PFSK-1 (cell line): Measurements from ENCODE around the gene TAOK2.

Source experiments
- FOXP2 ChIP-seq: optimal IDR thresholded peaks from 2 replicates; pipeline ENCODE3; 2011; ENCODE audit warnings: borderline replicate concordance, control low read depth, inconsistent platforms; ENCODE audit not compliant: insufficient read depth; ENCODE audit errors: extremely low read length, extremely low read depth
- POLR2AphosphoS5 ChIP-seq: IDR thresholded peaks from 2 replicates; pipeline ENCODE4 v1.6.1; 2012; ENCODE audit warnings: low read depth, mild to moderate bottlenecking, control low read depth, low read length, moderate library complexity
- SIN3A ChIP-seq: IDR thresholded peaks from 2 replicates; pipeline ENCODE4 v1.6.1; 2012; ENCODE audit warnings: mild to moderate bottlenecking, low read length, moderate library complexity, borderline replicate concordance; ENCODE audit not compliant: insufficient read depth
- TAF1 ChIP-seq: IDR thresholded peaks from 2 replicates; pipeline ENCODE4 v1.6.1; 2012; ENCODE audit warnings: low read length, control low read depth, borderline replicate concordance; ENCODE audit not compliant: insufficient read depth
- TF ChIP-seq, protein P1 (sequence below), 2 experiments: IDR thresholded peaks; 2 replicates each; pipeline versions ENCODE4 v1.6.1 to v1.8.0; 2011 to 2012; ENCODE audit warnings: low read depth in 2 of 2, low read length in 2 of 2, control low read depth in 1 of 2, inconsistent platforms in 1 of 2, mild to moderate bottlenecking in 1 of 2, moderate library complexity in 1 of 2; ENCODE audit not compliant: insufficient read depth in 1 of 2

The TAOK2 gene

DNA sequence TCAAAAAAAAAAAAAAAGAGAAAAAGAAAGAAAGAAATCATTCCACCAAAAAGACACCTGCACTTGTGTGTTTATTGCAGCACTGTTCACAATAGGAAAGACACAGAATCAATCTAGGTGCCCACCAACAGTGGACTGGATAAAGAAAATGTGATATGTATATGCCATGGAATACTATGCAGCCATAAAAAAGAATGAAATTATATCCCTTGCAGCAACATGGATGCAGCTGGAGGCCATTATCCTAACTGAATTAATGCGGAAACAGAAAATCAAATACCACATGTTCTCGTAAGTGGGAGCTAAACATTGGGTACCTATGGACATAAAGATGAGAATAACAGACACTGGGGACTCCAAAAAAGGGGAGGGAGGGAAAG is 43.6 kb downstream of the TAOK2 start:
- no peak for TF ChIP-seq SIN3A
- TF ChIP-seq, protein P1, sequence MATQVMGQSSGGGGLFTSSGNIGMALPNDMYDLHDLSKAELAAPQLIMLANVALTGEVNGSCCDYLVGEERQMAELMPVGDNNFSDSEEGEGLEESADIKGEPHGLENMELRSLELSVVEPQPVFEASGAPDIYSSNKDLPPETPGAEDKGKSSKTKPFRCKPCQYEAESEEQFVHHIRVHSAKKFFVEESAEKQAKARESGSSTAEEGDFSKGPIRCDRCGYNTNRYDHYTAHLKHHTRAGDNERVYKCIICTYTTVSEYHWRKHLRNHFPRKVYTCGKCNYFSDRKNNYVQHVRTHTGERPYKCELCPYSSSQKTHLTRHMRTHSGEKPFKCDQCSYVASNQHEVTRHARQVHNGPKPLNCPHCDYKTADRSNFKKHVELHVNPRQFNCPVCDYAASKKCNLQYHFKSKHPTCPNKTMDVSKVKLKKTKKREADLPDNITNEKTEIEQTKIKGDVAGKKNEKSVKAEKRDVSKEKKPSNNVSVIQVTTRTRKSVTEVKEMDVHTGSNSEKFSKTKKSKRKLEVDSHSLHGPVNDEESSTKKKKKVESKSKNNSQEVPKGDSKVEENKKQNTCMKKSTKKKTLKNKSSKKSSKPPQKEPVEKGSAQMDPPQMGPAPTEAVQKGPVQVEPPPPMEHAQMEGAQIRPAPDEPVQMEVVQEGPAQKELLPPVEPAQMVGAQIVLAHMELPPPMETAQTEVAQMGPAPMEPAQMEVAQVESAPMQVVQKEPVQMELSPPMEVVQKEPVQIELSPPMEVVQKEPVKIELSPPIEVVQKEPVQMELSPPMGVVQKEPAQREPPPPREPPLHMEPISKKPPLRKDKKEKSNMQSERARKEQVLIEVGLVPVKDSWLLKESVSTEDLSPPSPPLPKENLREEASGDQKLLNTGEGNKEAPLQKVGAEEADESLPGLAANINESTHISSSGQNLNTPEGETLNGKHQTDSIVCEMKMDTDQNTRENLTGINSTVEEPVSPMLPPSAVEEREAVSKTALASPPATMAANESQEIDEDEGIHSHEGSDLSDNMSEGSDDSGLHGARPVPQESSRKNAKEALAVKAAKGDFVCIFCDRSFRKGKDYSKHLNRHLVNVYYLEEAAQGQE (IDR thresholded peaks at IDR 0.05; ENCODE audit: insufficient read depth in 1 of 2, low read depth in 2 of 2, low read length in 2 of 2): no peak
- no peak for TF ChIP-seq FOXP2

- no peak for TF ChIP-seq TAF1
- TF ChIP-seq POLR2AphosphoS5: no peak
- no peak for TF ChIP-seq SIN3A
- TF ChIP-seq FOXP2: no peak
- TF ChIP-seq, protein P1 (IDR thresholded peaks at IDR 0.05; ENCODE audit: insufficient read depth in 1 of 2, low read depth in 2 of 2, low read length in 2 of 2): no peak
Observed at GRCh38 chr16:30018731-30019158, 45.1 kb downstream of the TAOK2 start.

DNA sequence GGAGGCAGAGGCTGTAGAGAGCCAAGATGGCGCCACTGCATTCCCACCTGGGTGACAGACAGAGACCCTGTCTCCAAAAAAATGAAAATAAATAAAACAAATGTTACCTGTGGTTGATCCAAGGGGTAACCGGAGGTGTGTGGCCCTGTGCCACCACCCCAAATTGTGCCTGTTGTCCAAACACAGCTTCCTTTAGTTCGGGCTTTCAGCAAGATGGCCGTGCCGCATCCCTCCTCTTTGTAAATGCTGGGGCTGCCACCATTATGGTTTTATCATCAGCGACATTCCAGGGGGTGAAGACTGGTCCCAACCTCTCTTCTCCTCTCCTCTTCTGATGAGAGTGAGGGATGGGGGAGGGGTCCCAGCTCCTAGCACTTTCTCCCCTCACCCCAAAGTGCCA is 49.2 kb downstream of the TAOK2 start, which contains the start of gene C16orf92:
Gene C16orf92, plus strand, starts transcription at position 312 of the 400 bp plus-strand sequence. CDS start 143 bp downstream, outside the sequence.
- TF ChIP-seq, protein P1 (IDR thresholded peaks at IDR 0.05; ENCODE audit: insufficient read depth in 1 of 2, low read depth in 2 of 2, low read length in 2 of 2): no peak

- TF ChIP-seq SIN3A: no peak
- no peak for TF ChIP-seq FOXP2
- TF ChIP-seq, protein P1 (IDR thresholded peaks at IDR 0.05; ENCODE audit: insufficient read depth in 1 of 2, low read depth in 2 of 2, low read length in 2 of 2): no peak
- no peak for TF ChIP-seq POLR2AphosphoS5
- no peak for TF ChIP-seq TAF1
Observed at GRCh38 chr16:30023586-30023985, 49.9 kb downstream of the TAOK2 start.

GRCh38 chr16:30024451-30024850 is 50.8 kb downstream of the TAOK2 start:
- TF ChIP-seq POLR2AphosphoS5: no peak
- no peak for TF ChIP-seq SIN3A
- TF ChIP-seq, protein P1 (IDR thresholded peaks at IDR 0.05; ENCODE audit: insufficient read depth in 1 of 2, low read depth in 2 of 2, low read length in 2 of 2): no peak
- TF ChIP-seq TAF1: no peak
- no peak for TF ChIP-seq FOXP2
